HG03439 (cell line): Measurements from ENCODE around the gene IL6R.

Experiments used
- ATAC-seq: cut with Tn5 transposase; IDR thresholded peaks from one replicate; pipeline ENCODE4 v1.9.1; 2021; ENCODE audit warnings: mild to moderate bottlenecking, moderate library complexity; ENCODE audit not compliant: unreplicated experiment

IL6R gene

DNA sequence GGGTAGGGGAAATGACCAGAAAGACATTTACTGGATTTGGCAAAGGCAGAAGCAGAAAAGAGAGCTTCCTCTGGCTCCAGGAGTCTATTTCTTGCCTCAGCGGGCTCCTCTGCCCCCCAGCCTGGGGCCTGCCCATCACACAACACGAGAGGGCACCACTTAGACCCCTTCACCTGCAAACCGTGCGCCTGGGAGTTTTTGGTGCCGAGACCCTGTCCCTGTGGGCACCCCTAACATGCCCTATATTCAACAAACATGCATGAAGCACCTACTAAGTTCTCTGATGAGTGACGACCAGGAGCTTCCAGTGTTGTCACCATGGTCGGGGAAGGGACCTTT lies 18.8 kb downstream of the IL6R start:
- ATAC-seq, result no peak

DNA sequence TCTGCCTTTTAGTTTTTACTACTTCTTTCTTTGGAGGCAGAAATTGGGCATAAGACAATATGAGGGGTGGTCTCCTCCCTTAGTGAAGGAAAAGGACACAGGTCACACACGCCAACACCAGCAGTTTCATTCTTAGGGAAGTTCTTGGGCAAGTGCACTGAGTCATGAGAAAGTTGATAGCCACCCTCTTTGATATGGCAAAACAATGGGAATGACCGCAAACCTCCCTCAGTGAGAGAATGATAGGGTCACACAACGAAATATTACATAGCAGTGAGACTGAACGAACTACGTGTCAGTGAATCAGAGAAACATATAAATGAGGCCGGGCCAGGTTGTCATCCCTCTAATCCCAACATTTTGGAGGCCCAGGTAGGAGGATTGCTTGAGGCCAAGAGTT lies 20.0 kb downstream of the IL6R start:
- no peak for ATAC-seq

DNA sequence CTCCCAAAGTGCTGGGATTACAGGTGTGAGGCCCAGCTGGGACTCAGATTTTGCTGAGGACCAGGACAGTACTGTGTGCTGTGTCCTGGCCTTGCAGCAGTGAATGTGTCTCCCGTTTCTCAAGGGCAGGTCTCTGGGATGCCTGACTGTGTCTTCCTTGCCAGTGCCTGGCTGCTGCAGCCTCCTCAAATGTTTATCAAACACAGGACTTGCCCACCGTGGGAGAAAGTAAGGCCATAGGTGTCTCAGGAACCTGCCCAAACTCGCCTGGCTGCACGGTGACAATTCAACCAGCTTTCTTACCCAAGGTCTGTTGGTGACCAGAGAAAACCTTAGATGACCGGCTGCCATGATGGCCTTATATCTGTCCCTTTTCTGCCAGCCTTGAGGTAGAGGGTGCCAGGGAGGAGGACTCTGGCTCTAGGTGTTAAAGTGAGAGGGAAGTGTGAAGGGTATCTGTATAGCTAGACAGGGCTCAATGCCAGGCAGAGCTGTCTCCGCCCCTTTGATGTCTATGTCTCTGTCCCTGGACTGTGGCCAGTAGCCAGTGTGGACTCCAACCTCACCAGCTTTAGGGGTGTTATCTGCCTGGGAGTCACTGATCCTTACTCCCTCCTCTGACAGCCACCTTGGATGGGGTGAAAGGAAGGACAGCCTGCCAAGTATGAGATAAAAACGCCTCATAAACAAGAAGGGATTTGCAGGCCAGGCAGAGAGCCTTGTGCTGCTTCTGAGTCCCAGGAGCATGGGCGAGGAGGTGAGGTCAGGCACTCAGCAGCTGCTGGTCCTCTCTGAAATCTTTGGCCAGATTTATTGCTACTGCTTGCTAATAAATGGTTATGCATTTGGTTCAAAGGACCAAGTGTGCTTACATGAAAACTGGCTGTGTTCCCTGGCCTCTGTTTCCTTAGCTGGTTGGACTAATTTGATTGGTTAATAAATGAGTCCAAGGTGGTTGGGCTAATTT lies 22.3 kb downstream of the IL6R start:
- ATAC-seq, result no peak

DNA sequence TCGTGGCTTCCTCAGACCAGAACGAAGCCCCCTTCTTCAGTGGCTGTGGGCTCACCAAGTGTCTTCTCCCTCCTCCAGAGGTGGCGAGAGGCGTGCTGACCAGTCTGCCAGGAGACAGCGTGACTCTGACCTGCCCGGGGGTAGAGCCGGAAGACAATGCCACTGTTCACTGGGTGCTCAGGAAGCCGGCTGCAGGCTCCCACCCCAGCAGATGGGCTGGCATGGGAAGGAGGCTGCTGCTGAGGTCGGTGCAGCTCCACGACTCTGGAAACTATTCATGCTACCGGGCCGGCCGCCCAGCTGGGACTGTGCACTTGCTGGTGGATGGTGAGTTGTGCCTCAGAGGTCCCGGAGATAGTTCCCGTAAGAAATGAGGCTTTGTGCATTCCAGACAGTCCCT lies 24.0 kb downstream of the IL6R start:
- no peak for ATAC-seq

DNA sequence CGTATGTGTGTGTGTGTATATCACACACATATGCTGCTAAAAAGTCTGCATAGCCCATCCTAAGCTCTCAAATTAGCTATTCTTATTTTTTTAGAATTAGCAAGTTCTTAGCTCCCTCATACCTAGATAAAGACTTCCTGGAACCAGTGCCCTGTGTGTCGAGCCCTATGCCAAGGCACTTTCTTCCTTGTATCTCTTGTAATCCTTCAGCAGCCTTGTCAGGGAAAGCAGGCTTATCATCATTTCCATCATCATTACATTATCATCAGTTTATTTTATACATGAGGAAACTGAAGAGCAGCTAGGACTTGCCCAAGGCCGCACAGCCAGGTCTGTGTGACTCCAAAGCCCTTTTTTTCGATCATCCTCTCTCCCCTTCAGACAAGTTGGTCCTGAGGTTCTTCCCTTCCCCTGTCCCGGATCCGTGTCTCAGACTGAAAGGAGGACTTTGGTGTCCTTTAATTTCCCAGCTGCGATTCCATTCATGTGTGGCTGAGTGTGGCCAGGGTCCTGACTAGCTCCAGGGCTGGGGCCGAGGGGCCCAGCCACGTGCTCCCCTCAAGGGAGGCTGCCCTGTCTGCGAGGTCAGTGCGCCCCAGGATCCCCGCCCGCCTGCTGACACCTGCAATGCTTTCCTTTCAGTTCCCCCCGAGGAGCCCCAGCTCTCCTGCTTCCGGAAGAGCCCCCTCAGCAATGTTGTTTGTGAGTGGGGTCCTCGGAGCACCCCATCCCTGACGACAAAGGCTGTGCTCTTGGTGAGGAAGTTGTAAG lies 24.9 kb downstream of the IL6R start:
- no peak for ATAC-seq

DNA sequence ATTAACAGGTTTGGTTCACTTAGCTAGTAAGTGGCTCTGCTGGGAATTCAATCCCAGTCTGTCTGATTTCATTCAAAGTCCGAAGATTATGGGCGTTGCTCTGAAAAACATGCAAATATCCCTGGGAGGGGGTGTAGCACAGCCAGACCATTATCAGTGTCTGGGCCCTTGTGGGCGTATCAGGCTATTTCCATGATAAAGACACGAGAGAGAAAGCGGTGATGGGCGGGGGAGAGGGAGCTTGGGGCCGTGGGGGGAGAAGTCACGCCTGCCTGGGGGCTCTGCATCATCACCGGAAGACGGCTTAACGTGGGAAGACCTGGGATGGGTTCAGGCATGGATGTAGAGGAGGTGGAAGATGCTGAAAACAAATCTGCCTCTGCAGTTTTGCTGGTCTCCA lies 25.8 kb downstream of the IL6R start:
- no peak for ATAC-seq

DNA sequence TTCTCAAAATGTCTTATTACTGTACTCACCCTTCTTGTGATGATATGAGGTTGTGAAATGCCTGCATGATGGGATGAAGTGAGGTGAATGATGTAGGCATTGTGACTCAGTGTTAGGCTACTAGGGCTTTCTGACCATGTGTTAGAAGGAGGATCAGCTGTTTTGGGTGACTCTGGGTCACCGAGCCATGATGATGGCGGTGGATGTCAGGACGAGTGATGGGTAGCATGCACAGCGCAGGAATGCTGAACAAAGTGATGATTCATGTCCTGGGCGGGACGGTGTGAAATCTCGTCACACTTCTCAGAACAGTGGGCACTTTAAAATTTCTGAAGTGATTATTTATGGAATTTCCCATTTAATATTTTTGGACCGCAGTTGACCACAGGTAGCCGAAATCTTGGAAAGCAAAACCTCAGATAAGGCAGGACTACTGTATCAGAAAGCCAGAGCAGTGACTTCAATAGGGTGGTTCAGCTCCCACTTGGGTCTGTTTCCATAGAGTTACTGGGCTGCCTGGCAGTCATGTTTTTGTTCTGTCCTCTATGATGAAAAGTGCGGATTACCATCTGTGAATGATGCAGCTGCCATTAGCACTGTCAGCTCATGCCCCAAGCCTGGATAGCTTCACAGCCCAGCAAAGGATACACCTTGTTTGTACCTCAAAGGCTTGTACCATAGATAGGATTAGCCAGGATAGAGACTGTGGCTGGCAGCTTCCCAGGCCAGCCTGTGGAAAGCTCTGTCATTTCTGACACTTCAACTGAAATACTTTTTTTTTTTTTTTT lies 26.6 kb downstream of the IL6R start:
- no peak for ATAC-seq

DNA sequence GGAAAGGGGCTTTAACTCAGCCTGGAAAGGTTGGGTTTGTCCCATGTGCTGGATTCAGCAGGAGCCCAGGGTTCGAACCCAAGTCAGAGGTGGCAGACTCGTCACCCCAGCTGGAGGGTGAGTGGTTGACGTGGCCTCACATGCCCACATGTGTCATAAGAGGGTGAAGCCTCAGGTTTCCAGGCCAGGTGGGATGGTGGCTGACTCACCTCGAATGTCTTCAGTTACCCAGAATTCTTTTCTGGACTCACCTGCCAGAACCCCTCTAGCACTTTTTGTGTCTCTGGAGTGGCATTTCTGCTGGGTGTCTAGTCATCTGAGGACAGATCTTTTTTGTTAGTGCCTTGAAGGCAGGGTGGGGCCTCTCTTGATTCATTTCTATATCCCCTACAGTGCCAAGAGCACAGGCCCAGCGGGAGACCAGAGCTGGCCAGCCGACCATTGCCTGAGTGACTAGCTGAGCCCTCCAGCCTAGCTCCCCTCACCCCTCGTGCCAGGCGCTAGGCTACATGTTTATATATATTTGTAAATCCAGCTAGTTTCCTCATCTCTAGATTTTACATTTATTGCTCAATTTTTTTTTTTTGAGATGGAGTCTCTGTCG lies 28.1 kb downstream of the IL6R start:
- ATAC-seq, result no peak

DNA sequence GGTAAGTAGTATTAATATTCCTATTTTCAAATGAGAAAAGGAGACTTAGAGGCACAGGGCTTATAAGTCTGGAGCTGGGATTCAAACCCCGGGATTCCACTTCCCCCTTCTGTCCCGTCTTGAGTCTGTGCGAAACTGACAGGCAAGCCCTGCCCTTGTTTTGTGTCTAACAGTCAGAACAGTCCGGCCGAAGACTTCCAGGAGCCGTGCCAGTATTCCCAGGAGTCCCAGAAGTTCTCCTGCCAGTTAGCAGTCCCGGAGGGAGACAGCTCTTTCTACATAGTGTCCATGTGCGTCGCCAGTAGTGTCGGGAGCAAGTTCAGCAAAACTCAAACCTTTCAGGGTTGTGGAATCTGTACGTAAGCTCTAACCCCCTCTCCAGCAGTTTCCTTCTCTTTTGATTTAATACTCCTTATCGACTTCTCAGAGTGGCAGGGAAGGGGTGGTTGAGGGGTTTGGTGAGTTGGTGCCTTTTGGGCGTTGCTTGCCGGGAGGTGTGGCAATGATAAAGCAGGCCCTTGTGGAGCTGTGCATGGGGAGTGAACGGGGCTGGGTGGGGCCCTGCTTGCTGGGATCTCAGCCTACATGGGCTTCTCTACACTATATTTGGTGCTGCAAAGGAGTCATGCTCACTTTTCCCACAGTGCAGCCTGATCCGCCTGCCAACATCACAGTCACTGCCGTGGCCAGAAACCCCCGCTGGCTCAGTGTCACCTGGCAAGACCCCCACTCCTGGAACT lies 29.4 kb downstream of the IL6R start:
- no peak for ATAC-seq

DNA sequence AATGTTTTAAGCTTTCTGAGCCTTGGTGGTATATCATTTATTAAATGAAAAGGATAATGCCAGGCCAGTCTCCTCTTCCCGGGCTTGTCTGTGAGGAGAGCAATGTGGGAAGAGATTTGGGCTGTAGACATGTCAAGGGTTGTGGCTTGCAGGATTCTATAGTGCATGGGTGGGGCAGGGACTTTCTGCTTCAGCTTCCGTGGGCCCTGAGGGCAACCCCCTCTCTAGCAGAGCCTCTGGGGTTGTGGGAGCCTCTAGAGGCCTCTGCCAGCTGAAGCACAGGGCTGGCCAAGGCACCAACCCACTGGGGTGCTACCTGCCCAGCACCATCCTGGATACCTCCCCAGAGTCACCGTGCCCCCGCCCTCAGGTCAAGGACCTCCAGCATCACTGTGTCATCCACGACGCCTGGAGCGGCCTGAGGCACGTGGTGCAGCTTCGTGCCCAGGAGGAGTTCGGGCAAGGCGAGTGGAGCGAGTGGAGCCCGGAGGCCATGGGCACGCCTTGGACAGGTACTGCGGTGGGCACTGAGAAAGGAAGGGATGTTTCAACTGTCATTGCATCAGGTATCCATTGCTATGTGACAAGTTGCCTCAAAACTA lies 30.6 kb downstream of the IL6R start:
- ATAC-seq, result no peak

DNA sequence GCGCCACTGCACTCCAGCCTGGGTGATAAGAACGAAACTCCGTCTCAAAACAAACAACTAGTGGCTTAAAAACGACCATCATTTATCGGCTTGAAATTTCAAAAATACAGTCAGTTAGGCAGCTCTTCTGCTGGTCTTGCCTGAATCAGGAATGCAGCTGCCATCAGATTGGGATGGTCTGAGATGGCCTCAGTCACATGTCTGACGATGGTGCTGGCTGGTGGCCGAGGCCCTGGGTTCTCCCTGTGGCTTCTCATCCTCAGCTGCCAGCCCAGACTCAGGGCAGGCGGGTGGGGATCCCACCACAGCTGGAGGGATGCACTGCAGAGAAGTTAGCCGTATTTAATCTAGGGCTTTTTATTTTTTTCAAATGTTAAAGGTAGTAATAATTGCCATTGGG lies 31.3 kb downstream of the IL6R start:
- ATAC-seq, result no peak

DNA sequence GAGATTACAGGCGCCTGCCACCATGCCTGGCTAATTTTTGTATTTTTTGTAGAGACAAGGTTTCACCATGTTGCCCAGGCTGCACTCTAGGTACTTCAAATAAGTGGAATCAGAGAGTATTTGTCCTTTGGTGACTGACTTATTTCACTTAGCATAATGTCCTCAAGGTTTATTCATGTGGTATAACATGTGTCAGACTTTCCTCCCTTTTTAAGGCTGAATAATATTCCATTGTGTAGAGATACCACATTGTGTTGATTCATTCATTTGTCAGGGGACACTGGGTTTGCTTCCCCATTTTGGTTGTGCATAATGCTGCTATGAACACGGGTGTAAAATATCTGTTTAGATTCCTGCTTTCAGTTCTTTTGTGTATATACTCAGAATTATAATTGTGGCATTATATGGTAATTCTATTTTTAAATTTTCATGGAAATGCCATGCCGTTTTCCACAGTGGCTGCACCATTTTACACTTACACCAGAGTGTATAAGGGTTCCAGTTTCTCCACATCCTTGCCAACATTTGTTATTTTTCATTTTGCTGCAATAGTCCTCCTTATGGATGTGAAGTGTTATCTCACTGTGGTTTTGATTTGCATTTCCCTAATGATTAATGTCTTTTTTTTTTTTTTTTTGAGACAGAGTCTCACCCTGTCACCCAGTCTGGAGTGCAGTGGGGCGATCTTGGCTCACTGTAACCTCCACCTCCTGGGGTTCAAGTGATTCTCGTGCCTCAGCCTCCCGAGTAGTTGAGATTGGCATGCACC lies 35.1 kb downstream of the IL6R start:
- ATAC-seq, result no peak

DNA sequence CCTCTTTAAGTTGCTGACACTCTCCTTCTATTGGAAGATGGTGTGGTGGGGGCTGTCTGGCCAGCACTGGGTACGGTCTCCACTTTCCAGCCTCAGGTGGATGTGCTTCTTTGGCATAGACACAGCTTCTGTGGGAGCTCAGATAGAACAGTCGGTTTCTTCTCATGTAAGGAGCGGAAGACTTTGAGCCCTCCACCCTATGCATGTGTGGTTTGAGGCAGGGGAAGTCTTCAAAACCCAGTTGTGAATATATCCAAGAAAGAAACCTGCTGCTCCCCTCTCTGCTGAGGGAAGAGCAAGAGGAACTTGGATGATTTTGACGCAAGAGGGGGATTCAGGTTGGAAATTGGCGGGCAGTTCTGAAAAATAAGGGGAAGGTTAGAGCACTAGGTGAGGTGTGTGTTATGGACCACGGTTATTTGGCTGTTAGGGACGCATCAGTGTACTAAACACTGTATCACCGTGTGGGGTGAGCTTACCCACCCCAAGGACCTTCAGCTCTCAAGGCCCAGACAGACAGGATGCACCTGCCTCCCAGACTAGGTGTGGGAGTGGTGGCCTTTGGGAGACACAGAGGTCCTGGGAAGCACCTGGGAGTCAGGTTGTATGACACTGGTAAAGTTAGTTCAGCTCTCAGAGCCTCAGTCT lies 36.2 kb downstream of the IL6R start:
- no peak for ATAC-seq

DNA sequence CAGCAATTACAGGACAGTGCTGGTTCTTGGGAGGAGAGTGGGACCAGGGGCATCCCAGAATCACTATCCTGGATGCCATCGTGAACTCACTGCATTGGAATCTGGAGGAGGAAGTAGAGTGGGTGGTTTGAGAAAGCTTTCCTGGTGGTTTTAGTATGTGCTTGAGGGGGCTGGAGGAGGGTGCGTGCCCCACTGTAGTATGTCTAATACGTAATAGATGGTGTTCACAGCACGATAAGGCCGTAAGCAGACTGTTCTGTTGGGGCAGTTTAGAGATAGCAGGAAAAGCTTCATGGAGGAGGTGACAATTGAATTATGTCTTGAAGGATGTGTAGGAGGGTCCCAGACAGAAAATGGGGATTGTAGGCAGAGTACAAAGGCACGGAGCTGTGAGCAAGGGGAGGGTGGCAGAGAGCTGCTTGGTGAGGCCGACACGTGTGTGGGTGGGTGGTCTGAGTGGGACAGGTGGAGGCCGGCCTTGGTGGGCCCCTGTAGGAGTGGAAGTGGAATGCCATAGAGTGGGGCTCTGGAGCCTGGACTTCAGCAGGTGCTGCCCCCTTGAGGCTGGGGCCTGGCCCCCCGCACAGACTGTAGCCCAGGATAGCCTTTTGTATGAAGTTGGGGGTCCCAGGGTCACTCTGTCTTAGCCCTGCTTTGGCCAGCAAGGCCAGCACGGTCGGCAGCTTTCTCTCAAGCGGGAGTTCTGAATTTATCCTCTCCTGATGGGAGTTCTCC lies 37.0 kb downstream of the IL6R start:
- no peak for ATAC-seq

DNA sequence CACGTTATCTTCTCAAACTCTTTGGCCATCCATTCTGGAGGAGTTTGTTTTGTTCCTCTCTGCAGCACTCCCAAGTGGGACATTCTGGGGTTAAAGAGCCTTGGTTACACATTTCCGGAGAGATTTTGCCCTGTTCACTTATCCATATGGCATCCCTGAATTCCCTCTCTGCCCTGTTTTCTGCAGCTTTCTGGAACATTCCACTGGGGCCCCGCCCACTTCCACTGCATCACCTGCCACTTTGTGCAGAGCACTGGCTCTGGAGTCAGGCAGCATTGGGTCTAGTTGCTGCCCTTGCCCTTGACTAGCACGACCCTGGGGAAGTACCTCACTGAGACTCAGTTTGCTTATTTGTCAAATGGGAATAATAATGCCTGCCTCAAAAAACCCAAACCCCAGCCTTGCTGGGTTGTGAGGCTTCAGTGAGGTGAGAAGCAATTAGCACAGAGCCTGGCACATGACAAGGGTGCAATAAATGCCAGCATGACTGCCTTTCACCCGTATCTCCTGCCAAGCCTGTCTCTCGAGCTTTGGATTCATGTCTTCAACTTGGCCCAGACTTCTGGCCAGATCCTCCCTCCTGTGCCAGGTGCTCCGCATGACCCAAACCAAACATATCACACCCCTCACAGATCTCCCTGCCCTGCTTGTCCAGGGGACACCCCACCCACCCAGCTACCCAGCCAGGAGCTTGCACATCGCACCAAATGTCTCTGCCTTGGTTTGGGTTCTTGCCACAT lies 38.3 kb downstream of the IL6R start:
- ATAC-seq, result no peak

DNA sequence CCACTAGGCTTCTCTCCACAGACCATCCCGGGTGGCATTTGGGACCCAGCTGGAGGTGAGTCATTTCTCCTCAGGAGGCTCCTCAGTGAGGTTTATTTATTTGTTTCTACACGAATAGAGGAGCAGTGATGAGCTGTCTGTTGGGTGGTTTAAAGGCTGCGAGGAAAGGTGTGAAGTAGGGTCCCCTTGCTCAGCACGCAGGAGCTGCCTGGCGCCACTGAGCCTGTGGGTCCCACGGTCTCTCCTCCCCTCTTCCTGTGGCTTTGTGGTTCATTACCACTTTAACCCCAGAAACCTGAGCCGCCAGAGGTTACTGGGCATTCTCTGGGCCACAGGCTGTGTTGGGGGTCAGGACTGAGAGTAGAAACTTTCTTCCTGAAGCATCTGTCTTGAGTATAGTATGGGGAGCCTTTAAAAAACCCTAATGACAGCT lies 39.9 kb downstream of the IL6R start:
- ATAC-seq, result no peak

DNA sequence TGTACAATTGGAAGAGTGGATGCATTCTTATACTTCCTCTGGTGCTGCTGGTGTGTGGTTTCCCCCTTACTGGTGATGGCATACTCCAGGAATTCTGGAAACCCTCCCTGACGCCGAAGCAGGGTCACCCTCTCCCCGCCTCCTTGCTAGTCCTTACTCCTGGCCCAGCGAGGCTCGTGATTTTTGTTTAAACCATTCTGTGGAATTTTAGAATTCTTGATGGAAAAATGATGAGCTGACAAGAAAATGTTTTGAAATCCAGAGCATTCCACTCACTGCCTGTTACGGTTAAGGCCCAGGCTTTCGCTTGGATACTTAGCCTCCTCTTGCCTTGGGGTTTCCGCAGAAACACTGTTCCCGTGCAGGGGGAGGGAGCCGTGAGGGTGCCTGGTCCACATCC lies 41.1 kb downstream of the IL6R start:
- no peak for ATAC-seq
